Left ventricle myocardium inferior (tissue), 1 donor: ENCODE data around the gene HOXD8. TPM values are rescaled to one million over a fixed set of nuclear protein-coding genes. Genes with fewer than 3 reads are reported as not detected.

ENCODE experiments used
- DNase-seq: peaks from one replicate; pipeline ENCODE4 v3.0.0-alpha.2; 2020
- H3K27ac ChIP-seq: fragments of 200-600 bp; replicated peaks from 2 replicates; pipeline ENCODE4 v1.8.0; 2021
- H3K27me3 ChIP-seq: fragments of 200-600 bp; 2 replicates; pipeline ENCODE4 v1.8.0; 2021; ENCODE audit warnings: low read depth
- H3K36me3 ChIP-seq: fragments of 200-600 bp; 2 replicates; pipeline ENCODE4 v1.8.0; 2021
- H3K4me1 ChIP-seq: fragments of 200-600 bp; 2 replicates; pipeline ENCODE4 v1.8.0; 2021
- H3K4me3 ChIP-seq: fragments of 200-600 bp; 2 replicates; pipeline ENCODE4 v1.8.0; 2021; ENCODE audit warnings: mild to moderate bottlenecking, moderate library complexity
- H3K9me3 ChIP-seq: fragments of 200-600 bp; replicated peaks from 2 replicates; pipeline ENCODE4 v1.8.0; 2021
- intact Hi-C: fragments of 100-400 bp; cut with micrococcal nuclease; formaldehyde crosslinking; loops from one replicate; pipeline ENCODE4 v1.11.0; 2022
- total RNA-seq: library from RNA; stranded (reverse); fragmentation: NEBNext Ultra II Directional; extraction: Animal tissue kit (Norgen Biotek cat#: 25700); gene quantifications from one replicate; pipeline ENCODE4 v1.2.1, GENCODE V29; 2021
- TF ChIP-seq, protein P1 (sequence below): fragments of 200-600 bp; IDR thresholded peaks from 2 replicates; pipeline ENCODE4 v1.8.0; 2021; ENCODE audit warnings: antibody characterized with exemption, mild to moderate bottlenecking, borderline replicate concordance
- donor health status: DM: no; HTN: yes; CAD: no; lungs with severe emphysema.

The HOXD8 gene
- total RNA-seq, 1 donor from 2014 or later = 0.14 TPM

DNA sequence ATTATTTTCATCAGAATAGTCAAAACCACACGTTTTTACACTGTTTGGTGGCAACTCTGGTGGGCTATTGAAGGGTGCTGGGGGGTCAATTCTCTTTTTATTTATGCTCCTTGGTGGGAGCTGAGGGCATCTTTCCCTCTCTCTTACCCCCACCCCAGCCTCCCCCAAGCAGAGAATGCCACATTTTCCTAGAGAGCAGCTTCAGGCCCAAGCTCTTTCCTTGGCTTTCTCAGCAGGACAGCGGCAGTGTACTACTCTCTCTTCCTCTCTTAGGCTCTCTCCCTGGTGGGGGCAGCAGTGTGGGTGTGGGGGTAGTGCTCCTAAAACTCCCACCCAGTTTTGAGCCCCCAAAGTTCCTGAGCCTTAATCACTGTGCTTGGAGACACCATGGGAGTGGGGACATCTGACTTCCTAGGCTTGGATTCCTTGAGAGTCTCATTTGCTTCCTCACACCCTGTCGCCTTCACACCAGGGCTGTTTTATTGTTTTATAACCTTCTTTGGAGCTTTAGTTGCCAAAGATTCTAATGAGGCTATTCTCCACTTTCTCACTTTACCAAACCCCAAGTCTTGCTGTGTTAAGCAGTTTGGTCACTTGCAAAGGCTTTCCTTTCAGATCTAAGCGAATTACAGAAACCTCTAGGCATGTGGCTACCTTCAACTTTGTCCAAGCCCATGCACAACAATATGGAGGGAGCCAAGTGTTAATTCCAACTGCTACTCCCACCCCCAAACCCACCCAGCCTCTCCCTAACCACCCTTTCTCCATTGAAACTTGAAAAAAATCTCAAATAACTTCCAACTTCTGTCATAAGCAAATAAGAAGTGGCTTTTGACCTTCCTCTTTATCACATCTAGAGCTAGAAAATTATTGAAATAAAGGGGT, 15.8 kb downstream of the HOXD8 start:
- intact Hi-C loops = no loop called here
- H3K27ac ChIP-seq = no peak overlapping the region
- no peak for DNase-seq
- no peaks in the 10 kb centered on the region for H3K36me3 ChIP-seq
- H3K9me3 ChIP-seq = no peaks in the 10 kb centered on the region
- peaks cover 100% of the 10 kb centered on the region for H3K27me3 ChIP-seq
- TF ChIP-seq, protein P1, sequence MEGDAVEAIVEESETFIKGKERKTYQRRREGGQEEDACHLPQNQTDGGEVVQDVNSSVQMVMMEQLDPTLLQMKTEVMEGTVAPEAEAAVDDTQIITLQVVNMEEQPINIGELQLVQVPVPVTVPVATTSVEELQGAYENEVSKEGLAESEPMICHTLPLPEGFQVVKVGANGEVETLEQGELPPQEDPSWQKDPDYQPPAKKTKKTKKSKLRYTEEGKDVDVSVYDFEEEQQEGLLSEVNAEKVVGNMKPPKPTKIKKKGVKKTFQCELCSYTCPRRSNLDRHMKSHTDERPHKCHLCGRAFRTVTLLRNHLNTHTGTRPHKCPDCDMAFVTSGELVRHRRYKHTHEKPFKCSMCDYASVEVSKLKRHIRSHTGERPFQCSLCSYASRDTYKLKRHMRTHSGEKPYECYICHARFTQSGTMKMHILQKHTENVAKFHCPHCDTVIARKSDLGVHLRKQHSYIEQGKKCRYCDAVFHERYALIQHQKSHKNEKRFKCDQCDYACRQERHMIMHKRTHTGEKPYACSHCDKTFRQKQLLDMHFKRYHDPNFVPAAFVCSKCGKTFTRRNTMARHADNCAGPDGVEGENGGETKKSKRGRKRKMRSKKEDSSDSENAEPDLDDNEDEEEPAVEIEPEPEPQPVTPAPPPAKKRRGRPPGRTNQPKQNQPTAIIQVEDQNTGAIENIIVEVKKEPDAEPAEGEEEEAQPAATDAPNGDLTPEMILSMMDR = no peak
- peaks cover 6% of the 10 kb centered on the region for H3K4me1 ChIP-seq
- H3K4me3 ChIP-seq = no peak overlapping the region

DNA sequence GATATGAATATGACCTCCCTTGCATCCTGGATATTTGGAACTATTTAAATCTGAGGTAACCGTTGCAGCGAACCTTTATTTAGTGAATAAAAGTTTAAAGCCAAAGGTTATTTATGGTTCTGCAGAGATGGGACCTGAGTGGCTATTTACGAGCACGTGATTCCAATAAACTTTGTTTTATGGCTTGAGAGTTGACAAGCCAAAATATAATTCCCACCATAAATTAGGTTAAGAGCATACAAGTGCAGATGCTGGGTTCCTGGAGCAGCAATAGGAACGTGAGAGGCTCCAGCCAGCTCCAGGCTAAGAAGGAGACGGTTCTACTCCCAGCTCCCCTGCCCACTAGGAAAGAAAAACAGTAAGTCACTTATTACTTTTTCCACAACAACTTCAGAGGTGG, 16.6 kb downstream of the HOXD8 start:
- Histone ChIP-seq H3K4me1 (no peaks in the 10 kb centered on the region), H3K9me3 (no peaks in the 10 kb centered on the region), H3K27ac (no peak overlapping the region), H3K4me3 (no peak overlapping the region), H3K27me3 (peaks cover 100% of the 10 kb centered on the region), H3K36me3 (no peaks in the 10 kb centered on the region)
- TF ChIP-seq, protein P1 = no peak
- no peak for DNase-seq
- intact Hi-C loops = no loop called here

DNA sequence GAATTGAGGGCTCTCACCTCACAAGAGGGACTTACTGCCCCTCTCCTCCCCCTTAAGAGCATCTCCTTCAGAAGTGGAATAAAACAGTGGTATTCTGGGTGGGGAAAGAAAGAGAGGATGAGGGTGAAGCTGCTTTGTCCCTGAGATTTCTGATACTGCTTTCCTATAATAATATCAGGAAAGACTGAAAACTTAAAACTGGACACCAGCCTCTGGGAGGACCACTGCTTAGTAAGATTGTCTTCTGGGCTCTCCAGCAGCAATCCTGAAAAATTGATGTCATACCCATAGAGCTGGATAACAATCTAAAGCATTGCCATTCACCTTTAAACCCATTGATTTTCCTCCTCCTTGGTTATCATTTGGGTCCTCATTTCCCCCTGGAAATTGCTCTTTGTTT, 17.1 kb downstream of the HOXD8 start:
- Histone ChIP-seq H3K27me3 (peaks cover 100% of the 10 kb centered on the region), H3K27ac (no peak overlapping the region), H3K9me3 (no peaks in the 10 kb centered on the region), H3K4me3 (no peak overlapping the region), H3K36me3 (no peaks in the 10 kb centered on the region), H3K4me1 (peaks cover 3% of the 10 kb centered on the region)
- TF ChIP-seq, protein P1 = no peak
- DNase-seq = no peak
- intact Hi-C loops = no loop called here

DNA sequence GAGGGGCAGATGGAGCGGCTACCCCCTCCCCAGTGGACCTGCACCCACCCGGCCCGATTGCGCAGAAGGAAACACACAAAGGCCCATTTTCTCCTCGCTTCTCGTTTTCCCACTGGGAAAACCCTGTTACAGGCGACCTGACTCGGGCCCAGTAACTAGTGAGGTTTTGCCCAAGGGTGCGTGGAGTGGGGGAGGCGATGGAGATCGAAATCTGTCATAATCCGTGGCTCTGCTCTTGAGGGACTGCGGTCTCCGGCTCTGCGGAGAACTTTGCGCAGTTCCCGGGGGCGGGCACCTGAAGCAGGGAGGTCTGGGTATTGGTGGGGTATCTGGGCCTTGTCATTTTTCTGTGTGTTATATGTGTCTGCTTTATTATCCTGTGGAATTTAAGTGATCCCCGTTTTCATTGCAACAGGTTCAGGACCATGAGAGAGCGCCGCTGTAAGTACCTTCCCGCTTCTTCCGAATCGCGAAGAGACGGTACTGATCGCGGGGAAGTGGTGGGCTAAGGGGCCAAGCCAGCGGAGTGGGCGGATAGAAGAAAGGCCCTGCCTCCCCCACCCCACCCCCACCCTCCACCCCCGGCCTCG, 17.8 kb downstream of the HOXD8 start:
- intact Hi-C loops = no loop called here
- no peak for DNase-seq
- Histone ChIP-seq H3K9me3 (no peaks in the 10 kb centered on the region), H3K4me1 (peaks cover 8% of the 10 kb centered on the region), H3K4me3 (no peak overlapping the region), H3K36me3 (no peaks in the 10 kb centered on the region), H3K27me3 (peaks cover 100% of the 10 kb centered on the region), H3K27ac (no peak overlapping the region)
- TF ChIP-seq, protein P1 = no peak

DNA sequence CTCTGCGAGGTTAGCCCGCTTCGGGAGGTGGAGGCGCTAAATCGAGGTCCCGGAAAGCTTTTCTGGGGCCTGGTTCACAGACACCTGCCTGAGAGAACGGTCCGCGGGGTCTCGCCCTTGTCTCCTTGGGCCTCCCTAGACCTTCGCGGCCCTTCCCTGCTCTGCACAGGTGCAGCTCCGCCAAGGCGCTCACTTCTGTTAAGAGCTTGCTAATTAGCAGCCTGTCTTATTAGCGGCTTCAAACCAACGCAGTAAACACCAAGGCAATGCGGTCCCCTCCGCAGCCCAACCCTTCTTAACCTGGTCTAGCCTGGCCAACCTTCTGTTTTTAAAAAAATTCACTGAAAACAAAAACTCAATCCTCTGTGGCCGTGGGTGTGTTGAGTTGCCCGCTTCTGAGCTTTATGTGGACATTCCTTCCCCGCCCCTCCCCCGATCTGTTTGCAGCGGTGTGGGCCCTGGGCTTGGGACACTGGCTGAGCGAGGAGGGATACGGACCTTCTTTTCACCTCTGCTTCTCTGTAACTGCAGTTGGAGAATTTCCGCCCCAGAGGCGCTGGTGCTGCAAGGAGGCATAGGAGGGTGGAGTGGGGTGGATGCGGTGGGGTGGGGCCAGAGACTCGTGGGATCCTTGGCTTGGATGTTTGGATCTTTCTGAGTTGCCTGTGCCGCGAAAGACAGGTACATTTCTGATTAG, 18.4 kb downstream of the HOXD8 start:
- H3K9me3 ChIP-seq = no peaks in the 10 kb centered on the region
- no peak overlapping the region for H3K4me3 ChIP-seq
- intact Hi-C loops = no loop called here
- no peaks in the 10 kb centered on the region for H3K36me3 ChIP-seq
- no peak for DNase-seq
- H3K27ac ChIP-seq = no peak overlapping the region
- peaks cover 100% of the 10 kb centered on the region for H3K27me3 ChIP-seq
- H3K4me1 ChIP-seq = peaks cover 10% of the 10 kb centered on the region
- TF ChIP-seq, protein P1 = no peak
